HG02759 (cell line): ENCODE measurements around the gene CDKN2A.

Experiments used
- ATAC-seq: cut with Tn5 transposase; IDR thresholded peaks from one replicate; pipeline ENCODE4 v1.9.1; 2021; ENCODE audit warnings: mild to moderate bottlenecking, moderate library complexity; ENCODE audit not compliant: unreplicated experiment

Gene CDKN2A

DNA sequence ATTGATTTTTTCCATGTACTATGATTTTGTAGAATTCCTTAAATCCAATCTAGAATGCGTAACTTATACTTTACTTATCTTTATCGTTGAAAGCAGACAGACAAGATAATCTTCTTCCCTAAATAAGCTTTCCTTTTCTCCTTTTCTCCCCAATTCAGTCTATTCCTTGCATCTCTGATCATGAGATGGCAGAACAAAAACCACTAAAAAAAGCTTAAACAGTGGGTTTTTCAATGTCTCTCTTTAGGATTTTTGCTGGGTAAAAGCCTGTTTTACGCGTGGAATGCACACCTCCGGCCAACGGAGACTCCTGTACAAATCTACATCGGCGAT is 14.2 kb upstream of the CDKN2A start:
- ATAC-seq, result no peak

DNA sequence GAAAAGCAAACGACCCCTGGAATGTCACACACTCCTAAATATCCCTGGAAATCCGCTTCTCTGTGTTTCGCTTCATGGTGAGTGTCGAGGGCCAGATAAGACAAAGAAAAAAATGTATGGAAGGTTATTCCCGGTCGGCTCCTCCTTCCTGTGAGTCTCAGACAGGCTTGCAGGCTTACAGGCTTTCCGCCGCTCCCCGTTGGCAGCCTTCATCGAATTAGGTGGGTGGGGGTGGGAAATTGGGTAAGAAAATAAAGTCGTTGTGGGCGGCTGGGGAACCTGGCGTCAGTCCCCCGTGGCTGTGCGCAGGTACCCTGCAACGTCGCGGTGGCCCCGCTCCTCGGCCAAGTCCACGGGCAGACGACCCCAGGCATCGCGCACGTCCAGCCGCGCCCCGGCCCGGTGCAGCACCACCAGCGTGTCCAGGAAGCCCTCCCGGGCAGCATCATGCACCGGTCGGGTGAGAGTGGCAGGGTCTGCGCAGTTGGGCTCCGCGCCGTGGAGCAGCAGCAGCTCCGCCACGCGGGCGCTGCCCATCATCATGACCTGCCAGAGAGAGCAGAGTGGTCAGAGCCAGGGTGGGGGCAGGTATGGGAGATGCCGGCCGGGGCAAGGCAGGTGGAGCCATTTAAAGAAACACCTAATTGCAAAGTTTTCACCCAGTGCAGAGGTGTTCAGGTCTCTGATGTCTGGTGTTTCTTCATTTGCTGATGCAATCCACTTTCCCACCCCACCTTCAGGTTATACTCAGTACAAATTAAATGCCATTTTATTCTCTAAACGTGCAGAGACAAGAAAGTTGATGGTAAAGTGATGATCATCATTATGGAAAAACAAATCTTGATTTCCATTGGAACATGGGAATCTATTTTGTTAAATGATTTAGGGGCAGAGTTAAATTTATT is 11.8 kb upstream of the CDKN2A start:
- no peak for ATAC-seq

DNA sequence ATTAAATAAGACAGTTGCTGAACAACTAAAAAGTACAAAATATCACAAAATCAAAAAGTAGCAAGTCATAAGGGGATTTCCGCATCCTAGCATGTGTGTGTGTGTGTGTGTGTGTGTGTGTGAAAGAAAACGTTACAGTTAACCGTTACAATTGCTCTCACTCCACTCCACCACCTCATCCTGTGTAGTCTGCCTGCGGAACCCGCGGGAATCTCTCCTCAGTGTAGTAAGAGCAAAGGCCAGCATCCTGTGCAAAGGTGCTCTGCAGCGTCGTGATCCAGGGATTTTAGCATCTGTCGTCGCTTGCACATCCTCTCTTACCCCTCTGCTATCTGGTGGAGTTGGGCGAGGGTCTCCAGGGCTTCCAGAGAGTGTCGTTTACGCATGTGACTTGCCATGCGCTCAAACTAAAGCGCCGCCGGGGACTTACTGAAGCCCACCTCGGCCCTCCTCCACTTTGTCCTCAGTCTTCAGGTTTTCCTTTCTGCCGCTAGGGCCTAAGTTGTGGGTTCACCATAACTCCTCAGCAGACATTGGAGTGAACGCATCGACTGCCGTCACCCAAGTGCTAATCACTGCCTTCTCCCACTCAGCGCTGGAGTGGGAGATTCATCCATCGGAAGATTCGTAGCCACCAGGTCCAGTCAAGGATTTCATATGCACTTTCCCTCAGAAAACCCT is 11.0 kb upstream of the CDKN2A start:
- no peak for ATAC-seq

DNA sequence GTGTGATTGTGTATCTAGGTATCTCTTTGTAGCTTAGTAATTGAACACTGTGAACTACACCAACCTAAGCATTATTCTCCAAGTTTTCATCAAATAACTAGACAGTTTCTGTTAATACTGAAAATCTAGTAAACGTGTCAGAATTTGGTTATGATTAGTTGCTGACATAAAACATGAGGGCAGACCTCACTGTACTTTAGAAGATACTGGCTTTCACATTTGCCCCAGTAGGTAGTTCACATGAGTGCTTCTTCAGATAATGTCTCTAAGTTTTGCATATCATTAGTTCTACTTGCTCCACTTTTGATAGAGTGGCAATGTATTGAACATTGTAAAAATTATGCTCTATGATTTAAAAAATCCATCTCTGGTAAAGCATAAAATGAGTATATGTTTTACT is 7.8 kb upstream of the CDKN2A start:
- no peak for ATAC-seq

DNA sequence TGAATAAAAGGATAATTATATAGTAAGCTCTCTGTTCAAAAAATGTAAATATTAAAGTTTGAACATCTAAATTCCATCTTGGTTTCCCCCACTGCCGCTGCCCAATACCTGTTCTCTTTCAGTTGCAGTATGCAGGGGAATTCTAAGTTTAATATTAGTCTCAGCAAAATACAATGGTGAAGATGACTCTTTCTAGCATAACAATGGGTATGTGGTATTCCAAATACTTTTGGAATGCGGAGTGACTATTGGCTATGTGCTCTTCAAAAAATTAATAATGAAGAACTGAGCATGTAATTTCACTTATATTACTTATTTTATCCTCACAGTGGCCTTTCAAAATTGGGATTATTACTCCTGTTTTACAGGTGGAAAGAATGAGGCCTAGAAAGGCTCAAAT is 3.8 kb upstream of the CDKN2A start:
- no peak for ATAC-seq

DNA sequence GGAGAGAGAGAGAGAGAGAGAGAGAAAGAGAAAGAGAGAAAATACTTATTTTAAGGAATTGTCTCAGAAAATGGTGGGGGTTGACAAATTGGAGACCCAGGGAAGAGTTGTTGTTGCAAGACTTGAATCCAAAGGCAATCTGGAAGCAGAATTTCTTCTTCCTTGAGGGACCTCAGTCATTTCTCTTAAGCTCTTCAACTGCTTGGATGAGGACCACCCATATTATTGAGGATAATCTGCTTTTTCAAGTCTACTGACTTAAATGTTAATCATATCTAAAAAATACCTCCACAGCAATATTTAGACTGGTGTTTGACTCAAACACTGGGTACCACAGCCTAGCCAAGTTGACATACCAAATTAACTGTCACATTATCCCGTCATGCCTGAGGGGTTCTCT is 3.3 kb upstream of the CDKN2A start:
- ATAC-seq, result no peak

DNA sequence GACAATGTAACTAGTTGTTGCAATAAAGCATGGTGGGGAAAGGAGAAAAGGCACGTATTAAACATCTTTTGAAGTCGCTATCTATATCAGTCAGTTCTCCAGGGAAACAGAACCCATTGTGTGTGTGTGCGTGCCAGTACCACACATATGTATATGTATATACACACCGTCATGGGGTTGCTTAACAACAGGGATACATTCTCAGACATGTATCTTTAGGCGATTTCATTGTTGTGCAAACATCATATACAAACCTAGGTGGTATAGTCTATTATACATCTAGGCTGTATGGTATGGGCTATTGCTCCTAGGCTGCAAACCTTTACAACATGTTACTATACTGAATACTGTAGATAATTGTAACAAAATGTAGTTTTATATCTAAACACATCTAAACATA is 2.7 kb upstream of the CDKN2A start:
- ATAC-seq, result no peak

DNA sequence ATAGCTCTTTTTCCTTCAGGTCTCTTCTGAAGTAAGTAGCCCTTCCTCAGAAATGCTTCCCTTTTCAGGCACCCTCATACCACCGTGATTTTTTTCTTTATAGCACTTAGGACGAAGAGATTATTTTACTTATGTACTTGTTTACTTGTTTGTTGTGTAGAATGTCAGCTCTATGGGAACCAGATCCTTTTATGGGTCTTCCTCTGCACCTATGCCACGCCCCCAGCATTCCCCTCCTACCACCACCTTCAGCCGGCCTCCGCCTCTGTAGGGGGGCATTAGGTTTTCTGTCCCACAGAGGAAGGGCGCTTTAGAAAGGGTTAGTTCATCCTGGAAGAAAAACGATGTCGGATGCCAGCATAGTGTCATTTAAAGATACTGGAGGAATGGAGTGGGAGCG is 2.2 kb upstream of the CDKN2A start:
- ATAC-seq, result no peak

DNA sequence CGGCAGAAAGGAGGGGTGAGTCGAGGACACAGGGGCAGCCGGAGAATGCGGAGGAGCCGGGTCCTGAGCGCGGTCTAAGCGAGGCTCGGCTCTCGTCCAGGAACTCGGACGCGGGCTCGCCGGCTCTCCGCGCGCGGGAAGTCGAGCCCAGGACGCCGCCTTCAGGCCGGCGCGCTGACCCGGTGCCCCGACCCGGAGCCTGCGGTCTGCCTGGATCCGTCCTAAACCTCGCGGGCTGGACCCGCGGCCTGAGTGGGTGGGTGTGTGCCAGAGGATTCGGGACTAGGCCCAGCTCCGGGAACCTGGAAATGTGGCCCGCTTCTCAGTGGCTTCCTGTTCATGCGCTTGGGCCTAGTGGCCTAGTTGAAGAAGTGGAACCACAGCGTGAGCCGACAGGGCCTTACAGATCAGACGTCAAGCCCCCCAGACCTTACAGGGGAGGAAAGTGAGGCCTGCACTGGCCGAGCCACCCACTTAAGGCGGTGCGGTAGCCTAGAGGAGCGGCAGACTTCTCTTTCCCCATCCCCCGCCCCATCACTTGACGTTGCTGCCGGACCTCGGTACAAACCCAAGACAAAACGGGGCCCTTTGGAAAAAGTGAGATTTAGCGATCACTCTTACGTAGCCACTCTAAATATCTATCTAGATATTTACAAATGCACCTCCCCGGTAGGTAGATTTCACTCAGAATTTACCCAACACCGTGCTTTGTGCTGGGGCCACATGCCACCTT is 1.6 kb upstream of the CDKN2A start:
- peak; percentile 30 for ATAC-seq

DNA sequence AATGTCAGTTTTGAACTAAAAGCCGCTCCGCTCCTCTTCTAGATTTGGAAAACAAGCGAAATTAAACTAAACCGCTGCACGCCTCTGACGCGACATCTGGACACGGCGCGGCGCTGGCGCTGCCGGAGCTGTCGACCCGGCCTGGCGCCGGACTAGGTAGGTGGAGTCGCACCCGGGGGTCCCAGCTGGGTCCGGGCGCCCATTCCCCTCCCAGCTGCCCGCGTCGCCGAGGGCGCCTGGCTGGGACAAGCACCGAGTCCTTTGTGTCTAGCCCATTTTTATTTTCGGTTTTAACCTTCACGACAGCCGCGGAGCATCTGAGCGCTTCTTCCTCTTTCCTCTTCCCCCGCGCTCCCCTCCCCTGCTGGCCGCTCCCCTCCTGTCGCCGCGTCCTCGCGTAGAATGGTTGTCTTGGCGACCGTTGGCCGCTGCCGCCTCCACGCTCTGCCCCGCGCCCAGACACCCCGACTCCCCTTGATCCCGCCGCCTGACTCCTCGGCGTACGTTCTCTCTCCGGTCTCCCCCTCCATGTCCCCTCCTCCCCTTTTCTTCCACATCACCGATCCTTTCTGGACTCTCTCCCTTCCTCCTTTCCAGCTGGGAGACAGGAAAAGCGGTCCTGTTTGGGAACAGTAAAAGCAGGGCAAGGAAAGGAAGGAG is 944 bp upstream of the CDKN2A start:
- ATAC-seq, result peak; percentile 84

DNA sequence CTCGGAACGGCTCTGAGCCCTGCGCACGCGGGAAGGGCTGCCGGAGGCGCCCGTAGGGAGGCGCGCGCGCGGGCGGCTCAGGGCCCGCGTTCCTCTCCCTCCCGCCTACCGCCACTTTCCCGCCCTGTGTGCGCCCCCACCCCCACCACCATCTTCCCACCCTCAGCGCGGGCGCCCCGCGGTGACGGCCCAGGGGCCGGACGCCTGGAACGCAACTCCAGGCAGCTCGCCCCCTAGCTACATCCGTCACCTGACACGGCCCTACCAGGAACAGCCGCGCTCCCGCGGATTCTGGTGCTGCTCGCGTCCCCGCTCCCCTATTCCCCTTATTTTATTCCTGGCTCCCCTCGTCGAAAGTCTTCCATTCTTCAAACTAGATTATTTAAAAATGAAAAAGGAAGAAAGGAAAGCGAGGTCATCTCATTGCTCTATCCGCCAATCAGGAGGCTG is 389 bp upstream of the CDKN2A start, which contains the start of gene CDKN2B-AS1:
TSS of gene CDKN2B-AS1 (plus strand) at position 236 of the 450 bp plus-strand sequence.
- ATAC-seq, result peak; percentile 54

DNA sequence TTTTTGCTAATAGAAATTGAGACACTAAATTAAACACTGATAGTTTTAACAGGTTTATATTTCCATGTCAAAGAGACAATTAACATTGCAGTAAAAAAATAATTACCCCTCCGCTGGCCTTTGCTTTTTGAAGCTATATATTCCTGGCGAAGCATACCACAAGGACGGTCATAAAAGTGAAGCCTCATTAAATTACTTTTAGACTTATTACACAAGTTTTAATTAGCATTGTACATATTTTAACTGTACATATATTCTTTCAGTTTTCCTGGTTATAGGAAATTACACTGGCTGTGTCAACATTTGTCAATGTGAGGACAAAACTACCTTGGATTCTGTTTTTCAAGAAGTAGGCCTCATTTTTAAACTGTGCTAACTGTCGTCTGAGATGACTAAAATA is 1.2 kb downstream of the CDKN2A start:
- no peak for ATAC-seq

DNA sequence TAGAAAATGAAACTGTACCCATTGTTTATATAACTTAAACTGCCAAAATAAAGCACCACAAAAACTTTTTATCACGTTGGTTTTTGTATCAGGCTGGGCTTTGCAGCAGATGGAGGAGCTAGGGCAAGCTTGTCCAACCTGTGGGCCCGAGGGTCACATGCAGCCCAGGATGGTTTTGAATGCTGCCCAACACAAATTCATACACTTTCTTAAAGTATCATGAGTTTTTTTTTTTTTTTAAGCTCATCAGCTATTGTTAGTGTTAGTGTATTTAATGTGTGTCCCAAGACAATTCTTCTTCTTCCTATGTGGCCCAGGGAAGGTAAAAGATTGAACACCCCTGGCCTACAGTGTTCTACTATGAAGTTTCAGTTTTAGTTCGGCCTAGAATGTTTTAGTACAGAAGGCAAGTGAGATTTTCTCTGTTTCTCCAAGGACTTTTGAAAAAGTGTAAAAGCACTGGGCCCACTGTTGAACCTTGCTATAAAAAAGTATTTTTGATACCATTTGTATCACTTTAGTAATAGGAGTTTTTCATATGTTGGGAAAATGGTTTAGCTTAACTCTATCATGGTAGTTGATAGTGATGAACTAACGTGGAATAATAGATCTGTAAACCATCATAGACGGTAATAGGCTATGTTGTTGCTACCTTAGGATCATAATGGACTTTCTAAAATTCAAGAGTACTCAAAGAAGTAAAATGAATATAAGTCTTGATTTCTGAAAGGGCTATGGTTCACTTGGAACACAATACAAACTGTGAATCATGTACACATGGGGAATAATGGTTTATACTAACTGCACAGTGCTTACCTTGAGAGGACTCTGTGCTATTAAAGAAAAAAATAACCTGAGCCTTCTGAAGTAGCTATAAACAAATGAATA is 2.9 kb downstream of the CDKN2A start:
- no peak for ATAC-seq

DNA sequence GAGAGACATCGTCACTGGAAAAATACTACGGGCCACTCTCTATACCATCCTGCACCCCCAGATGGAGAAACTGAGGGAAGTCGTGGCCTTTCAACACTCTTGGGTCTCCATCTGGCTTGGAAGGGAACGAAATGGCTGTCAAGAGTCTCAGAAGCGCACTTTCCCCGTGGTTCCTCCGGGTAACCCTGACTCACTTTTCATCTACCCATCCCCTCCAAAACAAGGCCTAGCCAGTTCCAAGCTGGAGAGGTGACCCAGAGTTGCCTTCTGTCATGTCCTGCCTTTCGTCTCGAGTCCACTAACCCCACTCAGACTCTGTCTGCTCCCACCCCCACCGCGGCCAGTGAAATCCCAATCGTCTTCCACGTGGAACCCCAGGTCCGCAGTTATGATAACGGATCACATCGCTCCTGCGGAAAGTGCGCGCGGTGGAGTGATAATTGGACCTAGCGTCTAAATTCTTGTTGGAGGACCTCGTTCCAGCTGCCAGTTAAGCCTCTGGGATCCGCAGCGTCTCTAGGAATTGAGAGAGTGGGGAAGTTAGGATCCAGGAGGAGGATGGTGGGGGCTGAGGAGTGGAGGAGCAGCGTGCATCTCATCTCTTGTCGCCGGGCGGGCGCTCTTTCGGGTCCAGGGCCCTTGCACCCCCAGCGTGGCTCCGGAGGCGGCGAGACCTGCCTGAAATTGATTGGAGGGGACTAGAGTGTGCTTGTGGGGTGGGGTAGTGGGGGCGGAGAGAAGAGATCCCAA is 4.6 kb downstream of the CDKN2A start:
- ATAC-seq, result no peak

DNA sequence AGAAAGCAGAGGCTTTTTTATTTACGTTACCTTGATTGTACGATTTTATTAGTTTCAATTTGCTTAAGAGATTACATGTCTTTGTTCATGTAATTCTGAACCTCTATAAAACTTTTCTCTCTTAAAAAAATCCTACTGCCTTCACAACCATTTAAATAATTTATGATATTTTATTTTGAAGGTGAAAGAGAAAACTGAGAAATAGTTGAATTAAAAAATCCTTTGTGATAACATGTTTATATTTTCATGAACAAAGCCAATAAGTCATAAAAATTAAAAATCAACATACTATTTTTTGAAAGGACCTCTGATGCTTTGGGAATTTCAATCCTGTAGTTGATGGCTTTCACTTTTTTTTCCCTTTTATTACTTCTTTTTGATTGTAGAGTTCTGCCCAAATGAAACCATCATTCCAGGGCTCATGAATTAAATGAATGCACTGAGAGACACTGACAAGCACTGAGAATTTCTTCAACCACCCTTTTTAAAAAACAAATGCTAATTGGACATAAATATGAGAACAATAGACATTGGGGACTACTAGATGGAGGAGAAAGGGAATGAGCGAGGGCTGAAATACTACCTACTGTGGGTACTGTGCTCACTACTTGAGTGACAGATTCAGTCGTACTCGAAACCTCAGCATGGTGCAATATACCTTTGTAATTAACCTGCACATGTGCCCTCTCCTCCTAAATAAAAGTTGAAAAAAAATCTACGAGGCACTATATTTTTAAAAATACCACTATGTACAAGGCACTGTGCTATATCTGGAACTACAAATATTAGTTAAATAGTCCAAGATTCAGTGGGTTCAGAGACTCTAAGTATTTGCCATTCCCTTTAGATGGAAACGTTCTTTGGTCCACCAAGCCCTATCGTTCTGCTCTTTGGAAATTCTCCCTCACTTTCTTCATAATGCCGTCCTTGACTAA is 5.9 kb downstream of the CDKN2A start:
- no peak for ATAC-seq

DNA sequence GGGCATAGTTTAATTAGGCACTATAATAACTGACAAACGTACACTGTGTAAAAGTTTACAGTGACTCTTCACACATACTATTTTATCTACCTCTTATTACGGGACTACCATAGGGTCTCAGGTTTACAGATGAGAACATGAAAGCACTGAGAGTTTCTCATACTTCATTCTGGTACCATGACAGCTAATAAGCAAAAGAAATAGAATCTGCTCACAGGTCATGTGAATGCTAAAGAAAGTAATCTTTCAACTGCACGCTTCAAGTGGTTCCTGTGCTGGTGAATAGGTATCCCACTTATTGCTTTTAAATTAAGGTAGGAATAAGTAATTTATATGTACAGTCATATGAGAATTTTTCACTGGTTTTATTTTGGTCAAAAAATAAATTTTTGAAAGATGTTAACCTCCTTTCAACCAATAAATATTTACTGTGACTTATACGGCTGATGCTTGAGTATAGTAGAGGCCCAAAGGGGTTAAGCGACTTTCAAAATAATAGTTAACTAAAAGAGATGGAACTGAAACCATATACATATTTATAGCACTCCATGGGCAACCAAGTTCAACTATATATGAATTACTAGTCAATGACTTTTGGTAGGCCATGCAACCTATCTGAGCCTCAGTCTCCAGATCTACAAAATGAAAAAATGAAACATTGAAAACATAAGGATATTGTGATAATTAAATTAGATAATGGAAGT is 8.1 kb downstream of the CDKN2A start:
- ATAC-seq, result peak; percentile 77

DNA sequence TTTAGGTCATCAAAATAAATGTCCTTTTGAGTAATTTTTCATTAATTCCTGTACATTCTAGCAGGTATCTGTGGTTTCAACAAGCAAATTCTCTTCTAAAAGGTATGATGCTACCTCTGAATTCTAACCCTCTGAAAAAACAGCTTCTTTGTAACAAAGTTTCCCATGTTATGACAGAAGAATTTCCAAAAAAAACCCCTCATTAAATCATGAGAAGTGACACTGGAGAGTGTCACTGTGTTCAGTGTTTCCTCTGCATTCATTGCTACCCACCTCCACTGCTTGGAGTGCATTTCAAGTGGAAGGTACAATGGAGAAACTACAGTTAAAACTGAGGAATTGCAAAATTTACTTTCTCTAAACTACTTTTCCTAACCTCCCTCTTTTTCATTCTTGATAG is 10.1 kb downstream of the CDKN2A start:
- ATAC-seq, result no peak

DNA sequence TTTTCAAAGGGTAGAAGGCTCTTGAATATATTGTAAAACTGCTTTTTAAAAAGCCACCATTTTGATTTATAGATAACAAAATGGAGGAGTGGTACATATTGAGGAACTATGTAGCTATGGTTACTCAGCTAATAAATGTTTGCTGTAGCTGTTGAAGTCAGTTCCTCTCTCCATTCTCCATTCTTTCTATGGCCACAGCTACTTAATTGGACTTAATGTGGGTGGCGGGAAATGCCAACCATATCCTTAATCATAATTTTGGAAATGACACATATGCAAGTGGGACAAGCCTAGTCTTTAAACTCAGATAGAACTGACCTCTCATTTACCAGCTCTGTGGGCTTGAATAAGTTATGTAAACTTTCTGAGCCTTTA is 10.6 kb downstream of the CDKN2A start:
- no peak for ATAC-seq
